GM23338 (cell line): ENCODE measurements around the gene VLDLR.

ENCODE experiments used
- CREB1 ChIP-seq: fragments of 250-450 bp; sonication (Bioruptor Pico); IDR thresholded peaks from 2 replicates; pipeline ENCODE4 v1.5.0; 2020; ENCODE audit warnings: low read depth, mild to moderate bottlenecking, moderate library complexity
- CTCF ChIP-seq, 2 experiments: fragments of 200-600 bp in 1 of 2; sonication (generic) in 1 of 2; conservative IDR thresholded peaks; 2 replicates each; pipeline versions ENCODE4 v1.5.1 to v1.6.1; 2016 to 2017; ENCODE audit warnings: antibody characterized with exemption in 2 of 2, low read depth in 2 of 2, mild to moderate bottlenecking in 2 of 2, moderate library complexity in 1 of 2
- ETS1 ChIP-seq: IDR thresholded peaks from 2 replicates; pipeline ENCODE4 v1.6.1; 2016; ENCODE audit warnings: antibody characterized with exemption
- EZH2 ChIP-seq: fragments of 200-600 bp; sonication (generic); IDR thresholded peaks from one replicate; pipeline ENCODE4 v1.8.0; 2017; ENCODE audit warnings: antibody characterized with exemption, mild to moderate bottlenecking, low read depth; ENCODE audit not compliant: unreplicated experiment
- EZH2phosphoT487 ChIP-seq: fragments of 200-600 bp; sonication (generic); IDR thresholded peaks from one replicate; pipeline ENCODE4 v1.8.1; 2018; ENCODE audit warnings: antibody characterized with exemption; ENCODE audit not compliant: unreplicated experiment
- JUNB ChIP-seq: IDR thresholded peaks from one replicate; pipeline ENCODE4 v1.6.1; 2016; ENCODE audit warnings: antibody characterized with exemption; ENCODE audit not compliant: unreplicated experiment
- NANOG ChIP-seq: IDR thresholded peaks from 2 replicates; pipeline ENCODE4 v1.6.1; 2016; ENCODE audit warnings: antibody characterized with exemption, borderline replicate concordance
- POLR2AphosphoS5 ChIP-seq: IDR thresholded peaks from 2 replicates; pipeline ENCODE4 v1.6.1; 2016; ENCODE audit warnings: antibody characterized with exemption, low read depth
- REST ChIP-seq: IDR thresholded peaks from one replicate; pipeline ENCODE4 v1.6.1; 2018; ENCODE audit warnings: antibody characterized with exemption; ENCODE audit not compliant: unreplicated experiment
- STAT1 ChIP-seq: IDR thresholded peaks from one replicate; pipeline ENCODE4 v1.6.1; 2016; ENCODE audit warnings: antibody characterized with exemption; ENCODE audit not compliant: unreplicated experiment
- ZNF114 ChIP-seq: fragments of 250-450 bp; sonication (Bioruptor Pico); IDR thresholded peaks from 2 replicates; pipeline ENCODE4 v1.5.0; 2020; ENCODE audit warnings: mild to moderate bottlenecking, moderate library complexity
- ZNF331 ChIP-seq: fragments of 250-450 bp; sonication (Bioruptor Pico); IDR thresholded peaks from 2 replicates; pipeline ENCODE4 v1.5.0; 2020; ENCODE audit warnings: low read depth, mild to moderate bottlenecking, moderate library complexity
- ZNF462 ChIP-seq: fragments of 250-450 bp; sonication (Bioruptor Pico); IDR thresholded peaks from 2 replicates; pipeline ENCODE4 v1.5.0; 2020; ENCODE audit warnings: mild to moderate bottlenecking, moderate library complexity

GRCh38 chr9:2704504-2704903 is 82.9 kb downstream of the VLDLR start:
- TF ChIP-seq CTCF (conservative IDR thresholded peaks at IDR 0.05; ENCODE audit: low read depth in 2 of 2) = no peak
- no peak for TF ChIP-seq EZH2
- no peak for TF ChIP-seq EZH2phosphoT487
- TF ChIP-seq POLR2AphosphoS5 = no peak
- no peak for TF ChIP-seq CREB1 (CRISPR knock-in tag)
- TF ChIP-seq ZNF114 (CRISPR knock-in tag) = no peak
- TF ChIP-seq REST = no peak
- TF ChIP-seq ZNF331 (CRISPR knock-in tag) = no peak
- TF ChIP-seq JUNB = no peak
- no peak for TF ChIP-seq ETS1
- TF ChIP-seq NANOG = no peak
- TF ChIP-seq STAT1 = no peak
- TF ChIP-seq ZNF462 = no peak
